PC-3 (cell line): ENCODE data around the gene CENPV.

ENCODE experiments used
- EZH2phosphoT487 ChIP-seq: fragments of 300-600 bp; sonication (generic); IDR thresholded peaks from 2 replicates; pipeline ENCODE4 v1.6.1; 2018; ENCODE audit warnings: mild to moderate bottlenecking, antibody characterized with exemption, low read length, borderline replicate concordance
- TF ChIP-seq, protein P1 (sequence below): fragments of 300-600 bp; sonication (generic); conservative IDR thresholded peaks from 2 replicates; pipeline ENCODE4 v1.5.1; 2017; ENCODE audit warnings: antibody characterized with exemption, low read depth, mild to moderate bottlenecking, low read length

GRCh38 chr17:16293931-16294330 is 59.3 kb downstream of the CENPV start:
- TF ChIP-seq, protein P1, sequence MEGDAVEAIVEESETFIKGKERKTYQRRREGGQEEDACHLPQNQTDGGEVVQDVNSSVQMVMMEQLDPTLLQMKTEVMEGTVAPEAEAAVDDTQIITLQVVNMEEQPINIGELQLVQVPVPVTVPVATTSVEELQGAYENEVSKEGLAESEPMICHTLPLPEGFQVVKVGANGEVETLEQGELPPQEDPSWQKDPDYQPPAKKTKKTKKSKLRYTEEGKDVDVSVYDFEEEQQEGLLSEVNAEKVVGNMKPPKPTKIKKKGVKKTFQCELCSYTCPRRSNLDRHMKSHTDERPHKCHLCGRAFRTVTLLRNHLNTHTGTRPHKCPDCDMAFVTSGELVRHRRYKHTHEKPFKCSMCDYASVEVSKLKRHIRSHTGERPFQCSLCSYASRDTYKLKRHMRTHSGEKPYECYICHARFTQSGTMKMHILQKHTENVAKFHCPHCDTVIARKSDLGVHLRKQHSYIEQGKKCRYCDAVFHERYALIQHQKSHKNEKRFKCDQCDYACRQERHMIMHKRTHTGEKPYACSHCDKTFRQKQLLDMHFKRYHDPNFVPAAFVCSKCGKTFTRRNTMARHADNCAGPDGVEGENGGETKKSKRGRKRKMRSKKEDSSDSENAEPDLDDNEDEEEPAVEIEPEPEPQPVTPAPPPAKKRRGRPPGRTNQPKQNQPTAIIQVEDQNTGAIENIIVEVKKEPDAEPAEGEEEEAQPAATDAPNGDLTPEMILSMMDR = no peak
- TF ChIP-seq EZH2phosphoT487 = no peak
